GM18505 (cell line): ENCODE data around the gene CCDC9B.

Experiments
- ATAC-seq: cut with Tn5 transposase; IDR thresholded peaks from one replicate; pipeline ENCODE4 v1.9.1; 2021; ENCODE audit not compliant: unreplicated experiment
- POLR2A ChIP-seq: IDR thresholded peaks from 4 replicates; pipeline ENCODE4 v1.6.1; 2011; ENCODE audit warnings: borderline replicate concordance; ENCODE audit not compliant: insufficient read depth, insufficient read length; ENCODE audit errors: extremely low read depth

The CCDC9B gene

DNA sequence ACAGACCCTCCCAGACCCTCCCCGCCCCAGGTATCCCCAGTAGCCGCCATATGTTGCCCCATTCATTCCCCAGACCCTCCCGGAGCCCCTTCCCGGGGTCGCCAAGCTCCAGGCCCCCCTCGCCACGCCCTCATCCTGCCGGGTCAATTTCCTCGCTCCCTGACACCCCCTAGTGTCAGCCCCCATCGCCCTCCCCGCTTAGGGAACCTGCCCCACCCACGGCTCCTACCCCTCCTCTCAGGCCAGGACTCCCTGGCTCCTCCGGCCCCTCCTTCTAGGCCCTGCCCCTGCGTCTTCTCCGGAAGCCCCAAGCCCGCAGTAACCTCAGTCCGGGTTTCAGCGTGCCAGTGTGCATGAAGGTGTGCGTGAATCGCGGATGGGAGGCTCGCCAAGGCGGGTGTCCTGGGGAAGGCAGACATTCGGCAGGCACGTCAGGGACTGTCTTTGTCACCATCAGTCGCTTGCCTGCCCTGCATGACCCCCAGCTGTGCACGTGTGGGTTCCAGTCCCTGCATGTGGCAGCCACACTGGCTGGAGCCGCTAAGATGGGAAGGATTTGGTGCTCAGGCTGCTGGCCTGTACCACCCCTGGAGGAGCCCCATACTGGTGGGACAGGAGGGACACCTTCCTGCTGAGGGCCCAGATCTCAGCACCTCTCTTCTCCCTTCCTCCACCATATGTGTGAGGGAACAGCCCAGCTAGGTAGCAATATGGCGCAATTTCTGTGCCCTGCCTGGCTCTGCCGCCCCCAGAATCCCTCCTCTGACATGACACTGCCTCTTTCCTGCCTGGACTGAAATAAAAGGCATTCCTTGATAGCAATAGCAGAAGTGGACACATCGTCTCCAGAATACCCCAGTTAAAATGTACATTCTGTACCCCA is 18.0 kb upstream of the CCDC9B start:
- no peak for TF ChIP-seq POLR2A
- ATAC-seq = peak; percentile 17

DNA sequence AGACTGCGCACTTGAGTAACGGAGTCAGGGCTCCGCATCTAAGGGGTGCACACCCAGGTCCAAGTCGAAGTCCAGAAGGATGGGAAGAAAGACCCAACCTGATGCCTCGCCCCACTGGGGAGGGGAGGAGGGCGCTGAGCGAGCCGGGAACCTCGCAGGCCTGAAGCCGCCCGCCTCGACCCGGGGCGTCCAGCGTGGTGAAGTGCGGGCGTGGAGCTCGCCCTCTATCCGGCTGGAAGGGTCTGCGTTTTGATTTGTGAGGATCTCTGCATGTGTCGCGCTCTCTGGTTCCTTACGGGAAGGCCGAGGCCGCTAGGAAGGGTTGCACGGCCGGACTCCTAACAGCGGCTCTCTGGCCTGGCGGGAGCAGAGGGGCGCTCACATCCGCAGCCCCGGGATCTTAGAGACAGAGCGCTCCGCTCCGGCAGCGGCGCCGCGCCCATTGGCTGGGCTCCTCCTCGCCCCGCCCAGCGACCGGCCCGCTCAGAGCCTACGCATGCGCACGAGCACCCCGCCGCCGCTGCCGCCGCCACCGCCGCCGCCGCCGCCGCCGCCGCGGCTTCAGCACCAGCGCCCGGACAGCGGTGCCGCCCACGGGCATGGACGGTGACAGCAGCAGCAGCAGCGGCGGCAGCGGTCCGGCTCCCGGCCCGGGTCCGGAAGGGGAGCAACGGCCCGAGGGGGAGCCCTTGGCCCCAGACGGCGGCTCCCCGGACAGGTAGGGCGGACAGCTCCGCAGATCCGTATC is 17.2 kb upstream of the CCDC9B start, which contains the start of gene DISP2:
DISP2 (plus strand) TSS at position 497 of the 748 bp plus-strand sequence; CDS start at position 600, 103 bp downstream.
- ATAC-seq = peak; percentile 84
- no peak for TF ChIP-seq POLR2A

DNA sequence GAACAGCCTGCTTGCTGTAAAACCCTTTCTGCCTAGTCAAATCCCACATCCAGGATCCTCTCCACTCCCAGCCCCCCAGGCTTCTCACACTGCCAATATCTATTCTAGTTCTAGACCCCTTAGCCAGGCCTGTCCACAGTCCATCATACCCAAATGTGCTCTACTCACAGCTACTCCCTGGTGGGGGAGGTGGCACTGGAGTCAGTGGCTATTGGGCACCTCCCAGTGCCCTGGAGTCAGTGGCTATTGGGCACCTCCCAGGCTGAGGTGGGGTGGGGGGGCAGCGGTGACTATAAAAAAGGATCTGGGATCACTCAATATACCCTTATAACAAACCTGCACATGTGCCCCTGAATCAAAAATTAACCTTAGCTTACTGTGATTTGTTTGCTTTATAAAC is 16.5 kb upstream of the CCDC9B start:
- no peak for TF ChIP-seq POLR2A

DNA sequence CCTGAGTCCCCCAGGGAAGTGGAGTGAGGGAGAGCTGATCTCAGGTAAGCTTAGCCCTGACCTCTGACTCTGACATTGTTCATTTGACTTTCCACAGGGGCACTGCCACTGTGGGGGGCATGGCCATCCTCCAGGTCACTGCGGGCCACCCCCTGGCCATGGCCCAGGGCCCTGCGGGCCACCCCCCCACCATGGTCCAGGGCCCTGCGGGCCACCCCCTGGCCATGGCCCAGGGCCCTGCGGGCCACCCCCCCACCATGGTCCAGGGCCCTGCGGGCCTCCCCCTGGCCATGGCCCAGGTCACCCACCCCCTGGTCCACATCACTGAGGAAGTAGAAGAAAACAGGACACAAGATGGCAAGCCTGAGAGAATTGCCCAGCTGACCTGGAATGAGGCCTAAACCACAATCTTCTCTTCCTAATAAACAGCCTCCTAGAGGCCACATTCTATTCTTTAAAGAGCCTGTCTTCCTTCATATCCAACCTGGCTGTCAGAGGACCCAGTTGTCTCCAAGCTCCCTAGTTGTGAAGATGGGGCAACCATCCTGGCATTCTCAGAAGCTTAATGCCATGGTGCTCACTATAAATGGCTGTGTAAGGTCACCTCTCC is 15.3 kb upstream of the CCDC9B start:
- no peak for TF ChIP-seq POLR2A
- no peak for ATAC-seq

More for the DNA sequence above, 16.5 kb upstream of the CCDC9B start:
- ATAC-seq = no peak

DNA sequence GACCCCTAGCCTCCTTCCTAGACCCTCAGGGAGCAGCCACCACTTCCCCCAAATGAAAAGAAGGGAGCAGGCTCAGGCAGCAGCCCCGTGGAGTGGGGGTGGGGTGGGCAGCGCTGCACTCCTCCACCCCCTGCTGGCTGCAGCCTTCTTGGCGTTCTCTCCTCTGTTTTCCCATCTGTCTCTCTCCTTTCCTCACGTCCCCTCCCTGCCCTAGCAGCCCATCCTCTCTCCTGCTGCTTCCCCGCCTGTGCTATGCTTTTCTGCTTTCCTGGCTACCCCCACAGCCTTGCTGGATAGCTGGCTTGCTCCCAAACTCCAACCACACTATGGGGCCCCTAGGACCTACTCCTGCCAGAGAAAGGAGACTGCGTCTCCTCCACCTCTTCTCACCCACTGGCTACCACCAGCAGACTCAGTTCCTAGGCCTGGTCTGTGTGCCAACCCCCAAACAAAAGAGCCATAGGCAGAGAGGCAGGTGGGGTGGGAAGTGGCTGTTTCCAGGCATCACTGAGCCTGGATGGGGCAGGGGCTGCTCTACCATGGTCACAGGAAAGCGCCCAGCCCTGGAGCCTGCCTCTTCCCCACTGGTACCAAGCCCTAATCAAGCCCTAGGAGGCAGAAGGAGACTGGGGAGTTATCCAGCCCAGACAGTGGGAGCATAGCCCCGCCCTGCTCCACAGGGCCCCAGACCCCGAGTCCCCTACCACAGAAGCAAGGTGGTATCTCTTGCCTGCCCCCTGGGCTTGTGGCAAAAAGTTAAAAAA is 13.9 kb upstream of the CCDC9B start:
- TF ChIP-seq POLR2A = no peak
- no peak for ATAC-seq

DNA sequence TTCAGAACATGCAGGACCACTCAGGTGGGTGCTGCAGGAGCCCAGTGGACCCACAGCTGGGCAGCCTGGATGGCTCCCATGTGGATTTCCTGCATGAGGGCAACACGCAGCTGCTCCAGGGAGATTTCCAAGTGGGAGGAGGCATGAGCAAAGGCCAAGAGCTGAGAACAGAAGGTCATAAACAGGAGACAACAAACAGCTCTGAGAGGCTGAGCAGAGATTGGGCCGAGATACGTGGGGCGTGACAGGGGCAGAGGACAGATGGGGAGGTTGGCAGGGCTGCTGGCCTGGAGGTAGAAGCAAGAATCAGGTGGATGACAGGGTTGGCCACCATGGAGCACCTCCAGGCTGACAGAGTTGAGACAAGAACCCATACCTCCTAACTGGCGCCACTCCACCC is 13.0 kb upstream of the CCDC9B start:
- no peak for TF ChIP-seq POLR2A
- ATAC-seq = no peak

DNA sequence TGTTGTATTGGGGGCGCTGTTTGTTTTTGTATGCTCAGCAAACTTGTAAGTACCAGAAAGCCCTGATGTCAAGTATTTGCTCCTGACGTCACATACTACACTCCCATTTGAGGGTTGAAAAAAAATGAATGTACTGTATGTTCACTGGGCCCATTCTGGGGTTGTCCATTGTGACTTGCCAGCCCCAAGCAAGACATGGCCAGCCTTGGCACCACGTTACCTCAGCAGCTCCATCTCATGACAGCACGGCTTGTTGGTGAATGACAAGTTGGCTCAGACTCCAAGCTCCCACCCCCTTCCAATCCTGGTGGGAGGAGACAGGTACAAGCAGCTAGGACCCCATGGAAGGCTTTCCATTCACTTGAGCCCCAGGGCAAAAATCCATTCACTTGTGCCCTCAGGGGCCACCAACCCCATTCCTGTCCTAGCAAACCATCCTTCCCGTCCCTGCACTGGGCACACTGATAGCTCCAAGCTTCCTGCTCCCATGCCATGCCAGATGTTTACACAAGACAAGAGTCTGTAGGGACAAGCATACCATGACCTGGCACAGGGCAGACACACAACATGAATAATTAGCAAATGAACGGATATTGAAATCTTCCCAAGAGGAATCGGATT is 11.7 kb upstream of the CCDC9B start:
- no peak for ATAC-seq
- TF ChIP-seq POLR2A = no peak

DNA sequence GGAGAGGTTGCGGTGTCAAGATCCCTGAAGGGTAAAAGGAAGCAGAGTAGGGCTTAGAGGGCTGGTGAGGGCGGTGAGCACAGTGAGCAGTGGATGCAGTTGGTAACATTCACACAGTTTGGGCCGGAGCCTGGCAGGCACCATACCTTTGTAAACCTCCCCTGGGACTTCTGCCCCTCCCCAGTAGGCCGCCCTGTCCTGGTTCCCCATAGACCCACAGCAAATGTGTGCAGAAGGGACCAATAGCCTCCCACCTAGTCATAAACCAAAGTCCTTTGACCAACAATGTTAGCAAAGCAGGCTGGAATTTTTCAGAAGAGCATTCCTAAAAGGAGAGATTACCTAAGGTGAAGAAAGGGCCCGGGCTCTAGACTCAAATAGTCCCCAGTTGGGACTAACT is 8.4 kb upstream of the CCDC9B start:
- TF ChIP-seq POLR2A = no peak
- no peak for ATAC-seq

DNA sequence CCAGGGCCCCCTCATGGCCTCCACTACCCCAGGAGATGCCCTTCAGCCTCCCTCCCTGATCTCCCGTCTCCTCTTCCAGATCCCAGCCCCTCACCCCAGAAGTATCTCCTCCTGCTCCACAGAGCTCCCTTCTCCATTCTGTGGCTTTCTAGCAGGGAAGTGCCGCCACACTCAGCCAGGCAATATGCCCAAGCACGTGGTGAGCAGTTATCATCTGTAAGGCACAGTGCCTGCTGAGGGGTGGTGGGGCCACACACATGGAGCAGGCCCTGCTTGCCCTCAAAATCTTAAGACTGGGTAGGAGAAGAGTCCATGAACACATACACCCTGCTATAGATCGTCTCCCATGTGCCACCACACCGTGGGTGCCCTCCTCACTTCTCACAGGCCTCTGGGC is 7.7 kb upstream of the CCDC9B start:
- no peak for TF ChIP-seq POLR2A
- no peak for ATAC-seq

DNA sequence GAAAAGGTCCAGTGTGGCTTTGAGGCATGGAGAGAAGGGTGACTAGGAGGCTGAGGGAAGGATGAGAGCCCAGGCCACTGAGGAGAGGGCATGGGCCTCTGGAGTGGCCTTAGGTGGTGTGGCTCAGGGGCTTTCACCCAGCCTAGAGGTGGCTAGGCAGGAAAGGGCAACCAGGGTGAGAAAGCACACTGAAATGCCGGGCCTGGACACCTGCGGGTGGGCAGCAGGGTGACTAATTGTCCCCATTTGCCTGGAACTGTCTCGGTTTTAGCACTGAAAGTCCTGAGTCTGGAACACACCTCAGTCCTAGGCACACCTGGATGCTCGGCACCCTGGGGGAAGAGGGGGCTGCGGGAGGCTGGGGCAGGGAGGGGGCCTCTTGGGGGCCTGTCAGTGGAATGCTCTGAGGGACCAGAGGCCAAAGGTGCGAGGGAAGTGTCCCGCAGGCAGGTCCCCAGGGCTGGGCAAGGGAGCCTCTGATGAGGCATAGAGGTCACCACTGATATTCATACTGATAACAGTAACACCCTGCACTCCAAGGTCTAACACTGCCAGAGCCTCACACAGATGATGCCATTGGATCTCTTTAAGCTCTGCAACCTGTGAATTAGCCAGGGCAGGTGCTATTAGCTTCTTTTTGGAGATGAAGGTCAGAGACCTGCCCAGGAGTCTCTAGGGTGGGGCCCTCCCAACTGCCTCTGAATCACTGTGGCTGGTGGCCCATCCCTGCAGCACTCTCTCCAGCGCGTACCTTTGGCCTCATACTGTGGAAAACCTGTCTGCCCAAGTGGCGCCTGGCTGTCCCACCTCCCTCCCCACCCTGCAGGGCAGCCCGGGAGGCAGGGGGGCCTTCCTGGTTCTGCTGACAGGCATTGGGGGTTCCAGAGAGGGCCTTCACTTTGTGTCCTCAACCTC is 7.1 kb upstream of the CCDC9B start:
- no peak for TF ChIP-seq POLR2A
- ATAC-seq = no peak
